ENCODE measurements around the gene NPC1L1. TPM values are rescaled to one million over a fixed set of nuclear protein-coding genes. Genes with fewer than 3 reads are reported as not detected.

Gene NPC1L1
- polyA plus RNA-seq, 4 donors, result 39.9 to 108 (median 57.3) TPM

GRCh38 chr7:44482502-44483485 lies 58.3 kb downstream of the NPC1L1 start:
- Histone ChIP-seq H3K36me3 (ENCODE audit: control insufficient read depth in 3 of 3, insufficient read depth in 2 of 3, low read depth in 1 of 3, low read length in 3 of 3) (peaks cover 9 to 32% (median 27%) of the 10 kb centered on the region in 3 donors), H3K27ac (ENCODE audit: low read depth in 1 of 3, low read length in 2 of 3) (no peak overlapping the region), H3K27me3 (ENCODE audit: control insufficient read depth in 3 of 3, insufficient read depth in 3 of 3, low read length in 3 of 3) (no peaks in the 10 kb centered on the region), H3K4me3 (ENCODE audit: low read depth in 1 of 3, low read length in 3 of 3) (no peak overlapping the region), H3K9me3 (ENCODE audit: control insufficient read depth in 2 of 2, insufficient read depth in 1 of 2, low read depth in 1 of 2, low read length in 1 of 2) (peaks cover 0 to 10% of the 10 kb centered on the region in 2 donors), H3K4me1 (ENCODE audit: control insufficient read depth in 3 of 3, insufficient read depth in 2 of 3, low read depth in 1 of 3, low read length in 2 of 3) (peaks cover 2 to 5% (median 5%) of the 10 kb centered on the region in 3 donors)
- DNase-seq (no peak), FAIRE-seq (no peak)
- WGBS, 3 donors, result 95 to 100% (median 97%) methylated on average over 2 of the region's 2 CpGs

DNA sequence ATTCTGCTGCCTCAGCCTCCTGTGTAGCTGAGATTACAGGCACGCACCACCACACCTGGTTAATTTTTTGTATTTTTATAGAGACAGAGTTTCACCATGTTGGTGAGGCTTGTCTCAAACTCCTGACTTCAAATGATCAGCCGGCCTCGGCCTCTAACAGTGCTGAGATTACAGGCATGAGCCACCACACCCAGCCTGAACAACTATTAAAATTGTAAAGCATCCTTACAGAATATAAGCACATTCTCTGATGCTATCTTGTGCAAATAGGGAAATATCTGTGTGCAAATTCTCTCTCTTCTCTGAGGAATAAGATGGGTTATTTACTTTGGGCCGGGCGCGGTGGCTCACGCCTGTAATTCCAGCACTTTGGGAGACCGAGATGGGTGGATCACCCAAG lies 63.2 kb downstream of the NPC1L1 start:
- WGBS, 3 donors, result 76 to 90% (median 86%) methylated on average over 8 of the region's 8 CpGs
- peaks cover 0 to 4% of the 10 kb centered on the region in 2 donors for H3K9me3 ChIP-seq (ENCODE audit: control insufficient read depth in 2 of 2, insufficient read depth in 1 of 2, low read depth in 1 of 2, low read length in 1 of 2)
- DNase-seq (no peak), FAIRE-seq (no peak)
- H3K4me3 ChIP-seq (ENCODE audit: low read depth in 1 of 3, low read length in 3 of 3), result no peak overlapping the region
- H3K36me3 ChIP-seq (ENCODE audit: control insufficient read depth in 3 of 3, insufficient read depth in 2 of 3, low read depth in 1 of 3, low read length in 3 of 3), result peaks cover 5 to 41% (median 19%) of the 10 kb centered on the region in 3 donors
- H3K4me1 ChIP-seq (ENCODE audit: control insufficient read depth in 3 of 3, insufficient read depth in 2 of 3, low read depth in 1 of 3, low read length in 2 of 3), result peaks cover 0 to 3% (median 0%) of the 10 kb centered on the region in 3 donors
- H3K27me3 ChIP-seq (ENCODE audit: control insufficient read depth in 3 of 3, insufficient read depth in 3 of 3, low read length in 3 of 3), result no peaks in the 10 kb centered on the region
- no peak overlapping the region for H3K27ac ChIP-seq (ENCODE audit: low read depth in 1 of 3, low read length in 2 of 3)

GRCh38 chr7:44477063-44477830 lies 63.9 kb downstream of the NPC1L1 start:
- Histone ChIP-seq H3K27ac (ENCODE audit: low read depth in 1 of 3, low read length in 2 of 3) (no peak overlapping the region), H3K9me3 (ENCODE audit: control insufficient read depth in 2 of 2, insufficient read depth in 1 of 2, low read depth in 1 of 2, low read length in 1 of 2) (peaks cover 0 to 3% of the 10 kb centered on the region in 2 donors), H3K4me3 (ENCODE audit: low read depth in 1 of 3, low read length in 3 of 3) (no peak overlapping the region), H3K36me3 (ENCODE audit: control insufficient read depth in 3 of 3, insufficient read depth in 2 of 3, low read depth in 1 of 3, low read length in 3 of 3) (peaks cover 5 to 41% (median 18%) of the 10 kb centered on the region in 3 donors), H3K4me1 (ENCODE audit: control insufficient read depth in 3 of 3, insufficient read depth in 2 of 3, low read depth in 1 of 3, low read length in 2 of 3) (peaks cover 0 to 3% (median 3%) of the 10 kb centered on the region in 3 donors), H3K27me3 (ENCODE audit: control insufficient read depth in 3 of 3, insufficient read depth in 3 of 3, low read length in 3 of 3) (no peaks in the 10 kb centered on the region)
- FAIRE-seq (no peak), DNase-seq (peak; percentile 72 to 82)
- 35 to 40% (median 36%) methylated on average over 6 of the region's 6 CpGs for WGBS, 3 donors

- Histone ChIP-seq H3K27me3 (ENCODE audit: control insufficient read depth in 3 of 3, insufficient read depth in 3 of 3, low read length in 3 of 3) (no peaks in the 10 kb centered on the region), H3K36me3 (ENCODE audit: control insufficient read depth in 3 of 3, insufficient read depth in 2 of 3, low read depth in 1 of 3, low read length in 3 of 3) (peaks cover 5 to 43% (median 10%) of the 10 kb centered on the region in 3 donors), H3K4me3 (ENCODE audit: low read depth in 1 of 3, low read length in 3 of 3) (no peak overlapping the region), H3K27ac (ENCODE audit: low read depth in 1 of 3, low read length in 2 of 3) (peak overlapping the region in 1 of 3 donors; percentile 9), H3K4me1 (ENCODE audit: control insufficient read depth in 3 of 3, insufficient read depth in 2 of 3, low read depth in 1 of 3, low read length in 2 of 3) (peaks cover 0 to 5% (median 3%) of the 10 kb centered on the region in 3 donors), H3K9me3 (ENCODE audit: control insufficient read depth in 2 of 2, insufficient read depth in 1 of 2, low read depth in 1 of 2, low read length in 1 of 2) (no peaks in the 10 kb centered on the region)
- WGBS, 3 donors, result 76 to 81% (median 76%) methylated on average over 5 of the region's 5 CpGs
- FAIRE-seq (no peak), DNase-seq (peak in 1 of 2 donors; percentile 39)
These were observed 64.8 kb downstream of the NPC1L1 start for GRCh38 chr7:44476313-44476712.

DNA sequence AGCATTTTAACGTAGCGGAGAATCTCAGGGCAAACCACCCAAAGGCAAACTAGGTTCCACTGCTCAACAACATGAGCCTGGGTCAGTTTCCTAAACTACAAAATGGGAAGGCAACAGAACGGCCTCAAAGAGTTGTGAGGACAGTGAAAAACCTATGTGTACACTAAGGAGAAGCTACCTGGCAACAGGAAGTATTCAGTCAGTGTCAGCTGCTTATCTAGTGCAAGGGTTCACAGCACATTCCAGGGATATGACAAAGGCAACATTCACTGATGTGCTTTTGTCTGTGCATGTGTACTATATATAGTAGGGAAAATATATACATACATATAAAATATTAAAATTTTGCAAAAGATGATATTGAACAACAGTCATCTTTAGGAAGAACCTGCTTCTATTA lies 67.8 kb downstream of the NPC1L1 start:
- Histone ChIP-seq H3K4me1 (ENCODE audit: control insufficient read depth in 3 of 3, insufficient read depth in 2 of 3, low read depth in 1 of 3, low read length in 2 of 3) (peaks cover 3 to 21% (median 7%) of the 10 kb centered on the region in 3 donors), H3K36me3 (ENCODE audit: control insufficient read depth in 3 of 3, insufficient read depth in 2 of 3, low read depth in 1 of 3, low read length in 3 of 3) (peaks cover 0 to 37% (median 3%) of the 10 kb centered on the region in 3 donors), H3K27ac (ENCODE audit: low read depth in 1 of 3, low read length in 2 of 3) (peak overlapping the region in 1 of 3 donors; percentile 53), H3K9me3 (ENCODE audit: control insufficient read depth in 2 of 2, insufficient read depth in 1 of 2, low read depth in 1 of 2, low read length in 1 of 2) (no peaks in the 10 kb centered on the region), H3K27me3 (ENCODE audit: control insufficient read depth in 3 of 3, insufficient read depth in 3 of 3, low read length in 3 of 3) (no peaks in the 10 kb centered on the region), H3K4me3 (ENCODE audit: low read depth in 1 of 3, low read length in 3 of 3) (no peak overlapping the region)
- 82 to 83% (median 82%) methylated on average over 3 of the region's 3 CpGs for WGBS, 3 donors
- peak; percentile 25 to 58 for DNase-seq
- FAIRE-seq, result no peak

DNA sequence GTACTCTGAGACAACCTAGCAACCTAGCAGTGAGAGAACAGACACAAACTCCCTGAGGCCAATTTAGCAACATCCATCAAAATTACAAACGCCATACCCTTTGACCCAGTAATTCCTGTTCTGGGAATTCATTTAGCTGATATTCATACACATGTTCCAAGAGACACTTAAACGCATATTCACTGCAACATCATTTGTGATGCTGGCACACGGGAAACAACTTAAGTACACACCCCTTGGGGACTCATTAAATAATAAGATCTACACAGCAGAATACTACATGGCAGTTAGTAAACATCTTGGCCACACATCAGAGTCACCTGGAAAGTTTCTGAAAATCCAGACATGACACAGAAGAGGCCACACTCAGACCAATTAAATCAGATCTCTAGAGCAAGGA lies 68.3 kb downstream of the NPC1L1 start:
- H3K27ac ChIP-seq (ENCODE audit: low read depth in 1 of 3, low read length in 2 of 3), result peak overlapping the region in 1 of 3 donors; percentile 53
- peaks cover under 1 to 37% (median 3%) of the 10 kb centered on the region in 3 donors for H3K36me3 ChIP-seq (ENCODE audit: control insufficient read depth in 3 of 3, insufficient read depth in 2 of 3, low read depth in 1 of 3, low read length in 3 of 3)
- 52 to 62% (median 61%) methylated on average over 3 of the region's 3 CpGs for WGBS, 3 donors
- no peak overlapping the region for H3K4me3 ChIP-seq (ENCODE audit: low read depth in 1 of 3, low read length in 3 of 3)
- peaks cover 3 to 21% (median 7%) of the 10 kb centered on the region in 3 donors for H3K4me1 ChIP-seq (ENCODE audit: control insufficient read depth in 3 of 3, insufficient read depth in 2 of 3, low read depth in 1 of 3, low read length in 2 of 3)
- no peak for DNase-seq
- no peak for FAIRE-seq
- no peaks in the 10 kb centered on the region for H3K9me3 ChIP-seq (ENCODE audit: control insufficient read depth in 2 of 2, insufficient read depth in 1 of 2, low read depth in 1 of 2, low read length in 1 of 2)
- no peaks in the 10 kb centered on the region for H3K27me3 ChIP-seq (ENCODE audit: control insufficient read depth in 3 of 3, insufficient read depth in 3 of 3, low read length in 3 of 3)

DNA sequence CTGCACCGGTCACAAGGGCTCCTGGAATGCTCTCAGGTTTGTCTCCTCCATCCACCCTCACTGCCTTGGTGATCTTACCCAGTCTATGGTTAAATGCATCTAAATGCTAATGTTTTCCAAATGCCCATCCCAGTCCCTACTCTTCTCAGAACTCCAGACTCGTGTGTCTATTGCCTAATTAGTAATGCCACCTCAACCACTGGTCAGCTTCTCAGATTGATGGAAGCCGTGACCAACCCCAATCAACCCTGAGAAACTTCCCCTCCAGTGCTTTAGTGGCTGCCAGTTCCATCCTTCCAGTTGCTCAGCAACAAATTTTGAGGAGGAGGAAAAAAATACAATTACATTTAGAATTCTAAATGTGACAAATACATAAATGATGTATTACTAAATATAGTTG lies 69.3 kb downstream of the NPC1L1 start:
- Histone ChIP-seq H3K27me3 (ENCODE audit: control insufficient read depth in 3 of 3, insufficient read depth in 3 of 3, low read length in 3 of 3) (no peaks in the 10 kb centered on the region), H3K4me1 (ENCODE audit: control insufficient read depth in 3 of 3, insufficient read depth in 2 of 3, low read depth in 1 of 3, low read length in 2 of 3) (peaks cover 3 to 25% (median 8%) of the 10 kb centered on the region in 3 donors), H3K36me3 (ENCODE audit: control insufficient read depth in 3 of 3, insufficient read depth in 2 of 3, low read depth in 1 of 3, low read length in 3 of 3) (peaks cover 2 to 38% (median 3%) of the 10 kb centered on the region in 3 donors), H3K4me3 (ENCODE audit: low read depth in 1 of 3, low read length in 3 of 3) (no peak overlapping the region), H3K27ac (ENCODE audit: low read depth in 1 of 3, low read length in 2 of 3) (no peak overlapping the region), H3K9me3 (ENCODE audit: control insufficient read depth in 2 of 2, insufficient read depth in 1 of 2, low read depth in 1 of 2, low read length in 1 of 2) (no peaks in the 10 kb centered on the region)
- no peak for DNase-seq
- 83 to 89% (median 85%) methylated on average over 3 of the region's 3 CpGs for WGBS, 3 donors
- no peak for FAIRE-seq

DNA sequence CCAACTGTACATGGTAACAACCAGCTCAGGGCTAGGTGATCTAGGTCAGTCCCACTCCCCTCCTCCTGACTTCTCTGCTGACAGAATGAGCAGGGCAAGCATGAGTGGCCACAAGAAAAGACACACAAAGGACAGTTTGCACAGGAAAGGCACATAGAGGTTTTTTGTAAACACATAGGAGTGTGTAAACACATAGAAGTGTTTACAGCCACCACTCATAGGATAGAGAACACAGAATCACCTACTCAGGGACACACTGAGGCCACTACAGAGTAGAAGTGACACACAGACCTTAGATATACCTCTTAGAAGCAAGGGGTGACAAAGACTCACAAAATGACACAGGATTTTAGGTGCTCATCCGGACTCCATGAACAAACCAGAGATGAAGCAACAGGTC lies 69.7 kb downstream of the NPC1L1 start:
- Histone ChIP-seq H3K36me3 (ENCODE audit: control insufficient read depth in 3 of 3, insufficient read depth in 2 of 3, low read depth in 1 of 3, low read length in 3 of 3) (peaks cover 2 to 38% (median 3%) of the 10 kb centered on the region in 3 donors), H3K4me3 (ENCODE audit: low read depth in 1 of 3, low read length in 3 of 3) (no peak overlapping the region), H3K27me3 (ENCODE audit: control insufficient read depth in 3 of 3, insufficient read depth in 3 of 3, low read length in 3 of 3) (no peaks in the 10 kb centered on the region), H3K9me3 (ENCODE audit: control insufficient read depth in 2 of 2, insufficient read depth in 1 of 2, low read depth in 1 of 2, low read length in 1 of 2) (no peaks in the 10 kb centered on the region), H3K4me1 (ENCODE audit: control insufficient read depth in 3 of 3, insufficient read depth in 2 of 3, low read depth in 1 of 3, low read length in 2 of 3) (peaks cover 3 to 23% (median 8%) of the 10 kb centered on the region in 3 donors), H3K27ac (ENCODE audit: low read depth in 1 of 3, low read length in 2 of 3) (no peak overlapping the region)
- 93 to 100% (median 94%) methylated on average over 1 of the region's 1 CpG for WGBS, 3 donors
- FAIRE-seq (no peak), DNase-seq (no peak)

All from small intestine (tissue), 7 donors.